PFSK-1 (cell line): ENCODE data around the gene CARD19.

Source experiments
- FOXP2 ChIP-seq: optimal IDR thresholded peaks from 2 replicates; pipeline ENCODE3; 2011; ENCODE audit warnings: borderline replicate concordance, control low read depth, inconsistent platforms; ENCODE audit not compliant: insufficient read depth; ENCODE audit errors: extremely low read length, extremely low read depth
- POLR2AphosphoS5 ChIP-seq: IDR thresholded peaks from 2 replicates; pipeline ENCODE4 v1.6.1; 2012; ENCODE audit warnings: low read depth, mild to moderate bottlenecking, control low read depth, low read length, moderate library complexity
- SIN3A ChIP-seq: IDR thresholded peaks from 2 replicates; pipeline ENCODE4 v1.6.1; 2012; ENCODE audit warnings: mild to moderate bottlenecking, low read length, moderate library complexity, borderline replicate concordance; ENCODE audit not compliant: insufficient read depth
- TAF1 ChIP-seq: IDR thresholded peaks from 2 replicates; pipeline ENCODE4 v1.6.1; 2012; ENCODE audit warnings: low read length, control low read depth, borderline replicate concordance; ENCODE audit not compliant: insufficient read depth
- TF ChIP-seq, protein P1 (sequence below), 2 experiments: IDR thresholded peaks; 2 replicates each; pipeline versions ENCODE4 v1.6.1 to v1.8.0; 2011 to 2012; ENCODE audit warnings: low read depth in 2 of 2, low read length in 2 of 2, control low read depth in 1 of 2, inconsistent platforms in 1 of 2, mild to moderate bottlenecking in 1 of 2, moderate library complexity in 1 of 2; ENCODE audit not compliant: insufficient read depth in 1 of 2

DNA sequence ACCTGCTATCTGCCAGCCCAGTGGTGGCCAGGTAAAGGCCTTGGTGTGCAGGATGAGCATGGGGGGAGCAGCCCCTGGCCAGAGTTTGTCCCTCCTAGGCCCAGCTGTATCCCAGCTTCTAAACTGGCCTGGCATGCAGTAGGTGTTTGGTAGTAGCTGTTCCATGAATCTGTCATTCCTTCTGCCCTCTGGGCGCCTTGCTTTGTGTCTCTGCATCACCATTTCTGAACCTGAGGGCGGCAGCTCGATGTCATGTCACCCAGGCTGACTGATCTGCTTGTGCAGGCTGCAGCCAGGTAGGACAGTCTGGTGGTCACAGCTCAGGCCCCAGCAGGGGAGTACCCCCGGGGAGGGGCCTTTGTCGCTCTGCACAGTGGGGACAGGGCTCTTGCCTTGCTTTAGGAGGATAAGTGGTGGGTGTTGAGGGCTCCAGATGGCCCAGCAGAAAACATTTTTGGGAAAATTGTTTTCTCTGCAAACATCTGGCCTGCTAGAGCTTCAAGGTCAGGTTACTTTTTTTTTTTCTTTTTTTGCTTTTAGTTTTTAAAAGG lies 42.2 kb upstream of the CARD19 start:
- TF ChIP-seq, protein P1, sequence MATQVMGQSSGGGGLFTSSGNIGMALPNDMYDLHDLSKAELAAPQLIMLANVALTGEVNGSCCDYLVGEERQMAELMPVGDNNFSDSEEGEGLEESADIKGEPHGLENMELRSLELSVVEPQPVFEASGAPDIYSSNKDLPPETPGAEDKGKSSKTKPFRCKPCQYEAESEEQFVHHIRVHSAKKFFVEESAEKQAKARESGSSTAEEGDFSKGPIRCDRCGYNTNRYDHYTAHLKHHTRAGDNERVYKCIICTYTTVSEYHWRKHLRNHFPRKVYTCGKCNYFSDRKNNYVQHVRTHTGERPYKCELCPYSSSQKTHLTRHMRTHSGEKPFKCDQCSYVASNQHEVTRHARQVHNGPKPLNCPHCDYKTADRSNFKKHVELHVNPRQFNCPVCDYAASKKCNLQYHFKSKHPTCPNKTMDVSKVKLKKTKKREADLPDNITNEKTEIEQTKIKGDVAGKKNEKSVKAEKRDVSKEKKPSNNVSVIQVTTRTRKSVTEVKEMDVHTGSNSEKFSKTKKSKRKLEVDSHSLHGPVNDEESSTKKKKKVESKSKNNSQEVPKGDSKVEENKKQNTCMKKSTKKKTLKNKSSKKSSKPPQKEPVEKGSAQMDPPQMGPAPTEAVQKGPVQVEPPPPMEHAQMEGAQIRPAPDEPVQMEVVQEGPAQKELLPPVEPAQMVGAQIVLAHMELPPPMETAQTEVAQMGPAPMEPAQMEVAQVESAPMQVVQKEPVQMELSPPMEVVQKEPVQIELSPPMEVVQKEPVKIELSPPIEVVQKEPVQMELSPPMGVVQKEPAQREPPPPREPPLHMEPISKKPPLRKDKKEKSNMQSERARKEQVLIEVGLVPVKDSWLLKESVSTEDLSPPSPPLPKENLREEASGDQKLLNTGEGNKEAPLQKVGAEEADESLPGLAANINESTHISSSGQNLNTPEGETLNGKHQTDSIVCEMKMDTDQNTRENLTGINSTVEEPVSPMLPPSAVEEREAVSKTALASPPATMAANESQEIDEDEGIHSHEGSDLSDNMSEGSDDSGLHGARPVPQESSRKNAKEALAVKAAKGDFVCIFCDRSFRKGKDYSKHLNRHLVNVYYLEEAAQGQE (IDR thresholded peaks at IDR 0.05; ENCODE audit: insufficient read depth in 1 of 2, low read depth in 2 of 2, low read length in 2 of 2) = no peak
- no peak for TF ChIP-seq POLR2AphosphoS5
- no peak for TF ChIP-seq TAF1
- no peak for TF ChIP-seq SIN3A
- TF ChIP-seq FOXP2 = no peak
